A204.1 (cell line): ENCODE measurements around the gene TMED6.
"Not testable (repeated sequence)": the region's sequence is repeated elsewhere in the genome, so short reads cannot be mapped to it uniquely, and the experiment has no call there.

Experiments used
- FAIRE-seq: peaks from 2 replicates; lab custom pipeline; 2012; peaks lifted over from hg19 to GRCh38; lab: Jason Lieb, UNC

TMED6 gene

DNA sequence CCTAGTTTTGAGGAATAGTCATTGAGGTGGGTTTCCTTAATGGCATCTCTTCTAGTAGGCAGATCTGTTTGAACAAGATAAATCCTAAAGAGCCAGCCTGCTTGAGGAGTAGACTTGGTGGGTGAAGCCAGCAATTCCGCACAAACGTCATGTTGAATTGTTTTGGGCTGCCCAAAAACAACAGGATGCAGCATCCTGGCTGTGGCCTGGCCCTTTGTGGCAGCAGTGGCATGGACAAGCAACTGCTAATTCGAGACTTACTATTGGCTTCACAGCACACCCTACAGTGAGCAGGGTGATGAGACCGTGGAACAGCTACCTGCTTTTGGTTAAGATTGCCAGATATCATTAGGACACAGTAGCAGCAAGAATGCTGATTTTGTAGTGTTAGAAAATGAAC, 49.7 kb downstream of the TMED6 start:
- FAIRE-seq = no peak

DNA sequence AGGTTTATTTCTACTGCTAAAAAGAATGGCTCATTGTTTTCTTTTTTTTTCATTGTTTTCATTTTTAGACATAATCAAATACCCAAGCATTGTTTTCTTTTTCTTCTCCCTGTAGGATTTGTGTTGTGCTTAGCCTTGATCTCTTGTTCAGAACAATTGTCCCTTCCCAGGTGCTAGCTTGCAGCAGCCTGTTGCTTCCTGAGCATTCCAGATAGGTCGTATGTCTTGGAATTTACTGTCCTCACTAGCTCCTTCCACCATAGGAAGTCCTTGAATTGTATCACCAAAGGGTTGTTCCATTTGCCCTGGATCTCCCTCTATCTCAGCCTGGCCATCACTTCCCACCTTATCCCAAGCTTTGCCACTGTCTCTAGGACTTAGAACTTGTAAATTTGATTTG, 50.4 kb downstream of the TMED6 start:
- FAIRE-seq = no peak

DNA sequence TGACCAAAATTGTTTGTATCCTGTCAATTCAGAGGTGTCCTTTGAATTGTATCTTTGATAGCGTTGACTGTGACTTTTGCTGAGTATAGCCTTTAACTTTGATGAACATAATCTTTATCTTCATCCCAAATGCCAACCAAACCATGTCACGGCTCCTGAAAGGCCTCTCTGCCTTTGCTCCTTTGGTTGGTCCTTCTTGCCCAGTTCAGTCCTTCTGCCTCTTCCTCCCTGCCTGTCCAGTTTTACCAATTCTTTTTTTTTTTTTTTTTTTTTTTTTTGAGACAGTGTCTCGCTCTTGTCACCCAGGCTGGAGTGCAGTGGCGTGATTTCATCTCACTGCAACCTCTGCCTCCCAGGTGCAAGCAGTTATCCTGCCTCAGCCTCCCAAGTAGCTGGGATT, 53.3 kb downstream of the TMED6 start:
- no peak for FAIRE-seq

DNA sequence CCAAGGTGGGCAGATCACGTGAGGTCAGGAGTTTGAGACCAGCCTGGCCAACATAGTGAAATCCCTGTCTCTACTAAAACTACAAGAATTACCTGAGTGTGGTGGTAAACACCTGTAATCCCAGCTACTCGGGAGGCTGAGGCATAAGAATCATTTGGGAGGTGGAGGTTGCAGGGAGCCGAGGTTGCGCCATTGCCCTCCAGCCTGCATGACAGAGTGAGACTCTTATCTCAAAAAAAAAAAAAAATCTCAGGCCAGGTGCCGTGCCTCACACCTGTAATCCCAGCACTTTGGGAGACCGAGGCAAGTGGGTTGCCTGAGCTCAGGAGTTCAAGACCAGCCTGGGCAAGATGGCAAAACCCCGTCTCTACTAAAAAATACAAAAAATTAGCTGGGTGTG, 54.8 kb downstream of the TMED6 start:
- FAIRE-seq = not testable (repeated sequence)

DNA sequence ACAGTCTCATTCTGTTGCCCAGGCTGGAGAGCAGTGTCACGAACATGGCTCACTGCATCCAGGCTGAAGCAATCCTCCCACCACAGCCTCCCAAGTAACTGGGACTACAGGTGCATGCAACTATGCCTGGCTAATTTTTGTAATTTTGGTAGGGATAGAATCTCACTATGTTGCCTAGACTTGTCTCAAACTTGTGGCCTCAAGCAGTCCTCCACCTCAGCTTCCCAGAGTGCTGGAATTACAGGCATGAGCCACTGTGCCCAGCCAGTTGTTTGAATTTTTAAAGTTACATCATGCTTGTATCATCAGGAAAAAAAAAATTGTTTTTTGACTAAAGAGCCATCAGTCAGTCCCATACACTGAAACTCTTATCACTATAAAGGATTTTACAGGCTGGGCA, 57.5 kb downstream of the TMED6 start:
- no peak for FAIRE-seq

DNA sequence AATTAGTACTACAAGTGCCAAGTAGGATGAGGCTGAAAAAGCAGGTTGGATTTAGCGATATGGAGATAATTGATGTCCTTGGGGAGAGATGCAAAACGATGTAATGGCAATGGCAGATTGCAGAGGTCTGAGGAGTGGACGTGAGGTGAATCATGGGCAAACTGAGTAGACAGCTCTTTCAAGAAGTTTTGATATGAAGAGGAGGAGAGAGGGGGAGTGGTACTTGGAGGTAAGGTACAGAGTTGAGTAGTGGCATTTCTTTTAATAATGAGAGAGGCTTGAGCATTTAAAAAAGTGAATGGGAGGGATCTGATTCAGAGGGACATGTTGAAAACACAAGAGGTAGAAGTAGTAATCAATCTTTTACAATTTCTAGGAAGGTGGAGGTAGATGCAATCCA, 58.2 kb downstream of the TMED6 start:
- FAIRE-seq = no peak
